Tibial nerve (tissue), 3 donors: ENCODE results near the gene MED12L.

Experiments used
- POLR2A ChIP-seq, 2 donors: fragments of 450-650 bp; IDR thresholded peaks; one replicate each; pipeline ENCODE4 v1.6.1; 2017; ENCODE audit warnings: antibody characterized with exemption in 2 of 2, mild to moderate bottlenecking in 2 of 2, moderate library complexity in 2 of 2
- TF ChIP-seq, protein P1 (sequence below), 5 experiments: fragments of 200-600 bp in 3 of 5; fragments of 450-650 bp in 2 of 5; sonication (generic) in 3 of 5; IDR thresholded peaks; one replicate each; pipeline ENCODE4 v1.5.1; 2016 to 2019; ENCODE audit warnings: antibody characterized with exemption in 5 of 5, mild to moderate bottlenecking in 3 of 5, moderate library complexity in 2 of 5

DNA sequence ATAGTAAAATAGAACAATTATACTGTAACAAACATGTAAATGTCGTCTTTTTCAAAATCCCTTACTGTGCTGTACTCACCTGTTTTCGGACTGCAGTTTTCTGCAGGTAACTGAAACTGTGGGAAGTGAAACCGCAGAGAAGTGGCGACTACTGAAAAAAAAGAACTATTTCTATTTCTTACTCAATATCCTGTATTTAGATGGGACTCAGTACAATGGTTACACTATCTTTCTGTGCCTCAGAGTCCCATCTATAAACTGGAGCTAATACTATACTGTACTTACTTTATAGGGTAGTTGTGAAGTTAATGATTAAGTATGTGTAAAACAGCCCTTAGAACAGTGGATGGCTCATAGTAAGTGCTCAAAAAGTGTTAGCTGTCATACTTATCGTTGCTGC, 313.4 kb downstream of the MED12L start:
- TF ChIP-seq, protein P1, sequence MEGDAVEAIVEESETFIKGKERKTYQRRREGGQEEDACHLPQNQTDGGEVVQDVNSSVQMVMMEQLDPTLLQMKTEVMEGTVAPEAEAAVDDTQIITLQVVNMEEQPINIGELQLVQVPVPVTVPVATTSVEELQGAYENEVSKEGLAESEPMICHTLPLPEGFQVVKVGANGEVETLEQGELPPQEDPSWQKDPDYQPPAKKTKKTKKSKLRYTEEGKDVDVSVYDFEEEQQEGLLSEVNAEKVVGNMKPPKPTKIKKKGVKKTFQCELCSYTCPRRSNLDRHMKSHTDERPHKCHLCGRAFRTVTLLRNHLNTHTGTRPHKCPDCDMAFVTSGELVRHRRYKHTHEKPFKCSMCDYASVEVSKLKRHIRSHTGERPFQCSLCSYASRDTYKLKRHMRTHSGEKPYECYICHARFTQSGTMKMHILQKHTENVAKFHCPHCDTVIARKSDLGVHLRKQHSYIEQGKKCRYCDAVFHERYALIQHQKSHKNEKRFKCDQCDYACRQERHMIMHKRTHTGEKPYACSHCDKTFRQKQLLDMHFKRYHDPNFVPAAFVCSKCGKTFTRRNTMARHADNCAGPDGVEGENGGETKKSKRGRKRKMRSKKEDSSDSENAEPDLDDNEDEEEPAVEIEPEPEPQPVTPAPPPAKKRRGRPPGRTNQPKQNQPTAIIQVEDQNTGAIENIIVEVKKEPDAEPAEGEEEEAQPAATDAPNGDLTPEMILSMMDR (IDR thresholded peaks at IDR 0.05) = no peak
- no peak for TF ChIP-seq POLR2A (IDR thresholded peaks at IDR 0.05)
